ENCODE data around the gene LRRC49. TPM values are rescaled to one million over a fixed set of nuclear protein-coding genes. Genes with fewer than 3 reads are reported as not detected.

Gene LRRC49, protein sequence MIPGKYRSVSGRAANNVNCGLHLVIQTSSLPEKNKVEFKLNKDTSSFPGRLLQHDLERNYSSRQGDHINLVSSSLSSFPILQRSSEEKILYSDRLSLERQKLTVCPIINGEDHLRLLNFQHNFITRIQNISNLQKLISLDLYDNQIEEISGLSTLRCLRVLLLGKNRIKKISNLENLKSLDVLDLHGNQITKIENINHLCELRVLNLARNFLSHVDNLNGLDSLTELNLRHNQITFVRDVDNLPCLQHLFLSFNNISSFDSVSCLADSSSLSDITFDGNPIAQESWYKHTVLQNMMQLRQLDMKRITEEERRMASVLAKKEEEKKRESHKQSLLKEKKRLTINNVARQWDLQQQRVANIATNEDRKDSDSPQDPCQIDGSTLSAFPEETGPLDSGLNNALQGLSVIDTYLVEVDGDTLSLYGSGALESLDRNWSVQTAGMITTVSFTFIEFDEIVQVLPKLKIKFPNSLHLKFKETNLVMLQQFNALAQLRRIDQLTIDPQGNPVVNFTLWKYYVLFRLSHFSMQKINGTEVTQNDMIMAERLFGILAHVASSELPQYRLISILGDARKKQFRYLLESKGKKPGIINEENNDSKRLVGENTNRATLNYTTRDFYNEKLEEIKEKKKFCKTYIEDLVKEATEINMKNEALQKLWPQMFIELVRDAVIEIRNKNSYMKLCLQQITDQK
- 3.5 to 5.3 TPM (median 4.8 TPM) in 5 replicates for total RNA-seq (2022; extraction: Qiagen RNA extraction; ENCODE audit: low read depth)

DNA sequence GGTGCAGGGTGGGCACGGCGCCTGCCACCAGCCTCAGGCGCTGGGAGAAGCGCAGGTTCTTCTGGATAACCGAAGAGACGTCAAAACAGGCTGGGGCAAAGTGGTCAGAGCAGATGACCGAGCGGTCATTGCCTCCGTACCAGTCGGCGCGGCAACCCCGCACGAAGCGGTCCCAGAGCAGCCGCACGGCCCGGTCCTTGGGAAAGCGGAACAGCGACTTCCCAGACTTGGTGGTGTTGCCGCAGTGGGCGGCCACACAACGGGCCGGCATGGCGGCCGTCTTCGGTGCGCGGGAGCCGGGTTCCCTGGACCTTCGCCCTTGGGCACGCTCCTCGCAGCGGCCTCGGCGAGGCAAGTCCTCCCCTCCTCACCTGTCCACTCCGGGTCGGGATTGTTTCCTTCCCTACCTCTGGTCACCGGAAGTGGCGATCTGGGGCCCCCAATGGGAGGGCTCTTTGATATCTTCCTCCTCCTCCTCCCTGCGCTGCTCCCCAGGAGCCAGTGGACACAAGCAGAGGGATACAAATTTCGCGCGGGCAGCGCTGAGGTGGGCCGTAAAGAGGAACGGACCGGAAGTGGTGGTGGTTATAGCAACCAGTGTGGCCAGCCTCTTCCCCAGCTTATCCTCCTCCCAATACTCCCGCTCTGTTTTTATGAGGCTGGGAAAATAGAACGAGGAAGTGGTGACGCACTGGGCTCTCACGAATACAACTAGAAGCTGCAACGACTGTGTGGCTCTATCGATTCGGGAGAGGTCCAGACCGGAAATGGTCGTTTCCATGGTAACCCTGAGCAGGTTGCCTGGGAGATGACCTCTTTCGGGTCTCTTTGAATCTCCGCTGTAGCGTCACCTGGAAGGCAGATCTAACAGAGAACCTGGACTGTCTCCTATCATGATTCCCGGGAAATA lies at the start of gene LRRC49, which contains the start of gene THAP10:
LRRC49 (plus strand) TSS at position 825 of the 910 bp plus-strand sequence; CDS start at position 894, 69 bp downstream.
THAP10 (minus strand) TSS at position 432 of the 910 bp plus-strand sequence; CDS start at position 271, 161 bp downstream.

DNA sequence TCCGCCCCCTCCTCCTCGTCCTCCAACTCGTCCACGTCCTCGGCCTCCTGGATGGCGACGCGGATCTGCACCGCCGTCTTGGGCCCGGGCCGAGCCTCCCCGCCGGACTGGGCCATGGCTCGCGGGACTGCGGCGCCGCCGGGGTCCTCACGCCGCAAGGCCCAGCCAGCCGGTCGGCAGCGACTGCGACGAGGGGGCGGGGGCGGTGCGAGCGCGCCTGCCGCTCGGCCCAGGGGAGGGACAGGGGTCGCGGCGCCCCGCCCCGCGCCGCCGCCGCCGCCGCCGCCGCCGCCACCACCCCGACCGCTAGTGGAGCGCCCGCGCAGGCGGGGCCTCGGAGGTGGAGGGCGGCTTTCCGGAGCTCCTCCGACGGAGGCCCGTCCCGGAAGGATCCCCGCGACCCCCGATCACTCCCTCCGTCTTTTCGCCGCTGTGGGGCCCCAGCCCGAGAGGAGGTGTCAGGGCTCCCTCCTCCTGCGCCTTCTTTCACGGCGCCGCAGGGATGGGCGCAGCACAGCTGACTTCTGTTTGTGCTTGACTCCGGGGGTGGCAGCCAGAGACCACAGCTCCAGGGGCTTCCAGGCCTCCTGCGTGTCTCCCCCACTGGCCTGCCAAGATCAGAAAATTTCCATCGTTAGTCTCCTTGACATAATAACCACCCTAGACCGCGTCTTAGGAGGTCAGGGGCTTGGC lies 38.5 kb upstream of the LRRC49 start, which contains the start of gene LARP6:
LARP6 (minus strand) TSS at position 185 of the 693 bp plus-strand sequence; CDS start at position 116, 69 bp downstream.

Other genes starting within 250 kb of the LRRC49 start
- 46.5 to 59.4 TPM (median 49.1 TPM) in 5 replicates for gene UACA, start 129.3 kb upstream of the LRRC49 start, total RNA-seq (2022; extraction: Qiagen RNA extraction; ENCODE audit: low read depth)
- gene LARP6, start 38.7 kb upstream of the LRRC49 start, total RNA-seq (2022; extraction: Qiagen RNA extraction; ENCODE audit: low read depth), result 55.7 to 88.3 TPM (median 82.7 TPM) in 5 replicates
- 4.8 to 6.9 TPM (median 5.3 TPM) in 5 replicates for gene THAP10, start 393 bp upstream of the LRRC49 start, total RNA-seq (2022; extraction: Qiagen RNA extraction; ENCODE audit: low read depth)
- 15.6 to 22.7 TPM (median 21.4 TPM) in 5 replicates for gene THSD4, start 222.6 kb downstream of the LRRC49 start, total RNA-seq (2022; extraction: Qiagen RNA extraction; ENCODE audit: low read depth)

All from A549 treated with RU486 at 1 μM for 4 hours (cell line).